DMS 273 treated with DMSO at 0.1 percent for 48 hours (cell line): ENCODE data around the gene ITK.
"Not testable (repeated sequence)": the region's sequence is repeated elsewhere in the genome, so short reads cannot be mapped to it uniquely, and the experiment has no call there.

Source experiments
- DNase-seq: peaks from one replicate; lab custom pipeline; 2025; lab: John Stamatoyannopoulos, UW

ITK gene

GRCh38 chr5:157168286-157168685 lies 12.4 kb upstream of the ITK start:
- DNase-seq: no peak

GRCh38 chr5:157172403-157172802 lies 8.2 kb upstream of the ITK start:
- no peak for DNase-seq

GRCh38 chr5:157175071-157175612 lies 5.5 kb upstream of the ITK start:
- no peak for DNase-seq

GRCh38 chr5:157177953-157178352 lies 2.7 kb upstream of the ITK start:
- DNase-seq: no peak

- DNase-seq: no peak
Observed at GRCh38 chr5:157178966-157179365, 1.7 kb upstream of the ITK start.

GRCh38 chr5:157182143-157182757 lies 1.6 kb downstream of the ITK start:
- DNase-seq: no peak

- no peak for DNase-seq
Observed at GRCh38 chr5:157184117-157184670, 3.6 kb downstream of the ITK start.

- DNase-seq: not testable (repeated sequence)
Observed at GRCh38 chr5:157185122-157185521, 4.5 kb downstream of the ITK start.

- no peak for DNase-seq
Observed at GRCh38 chr5:157186309-157187045, 5.8 kb downstream of the ITK start.

- no peak for DNase-seq
Observed at GRCh38 chr5:157187046-157187754, 6.6 kb downstream of the ITK start.

- no peak for DNase-seq
Observed at GRCh38 chr5:157188270-157188669, 7.6 kb downstream of the ITK start.

GRCh38 chr5:157189223-157189622 lies 8.6 kb downstream of the ITK start:
- DNase-seq: no peak

- DNase-seq: no peak
Observed at GRCh38 chr5:157193699-157194424, 13.2 kb downstream of the ITK start.

- DNase-seq: no peak
Observed at GRCh38 chr5:157196045-157196444, 15.4 kb downstream of the ITK start.

- DNase-seq: no peak
Observed at GRCh38 chr5:157197086-157197485, 16.4 kb downstream of the ITK start.

- DNase-seq: no peak
Observed at GRCh38 chr5:157198277-157198986, 17.8 kb downstream of the ITK start.

- DNase-seq: no peak
Observed at GRCh38 chr5:157201857-157202256, 21.2 kb downstream of the ITK start.

- no peak for DNase-seq
Observed at GRCh38 chr5:157203417-157203816, 22.8 kb downstream of the ITK start.

GRCh38 chr5:157204765-157205164 lies 24.1 kb downstream of the ITK start:
- no peak for DNase-seq

GRCh38 chr5:157205708-157206107 lies 25.1 kb downstream of the ITK start:
- no peak for DNase-seq

GRCh38 chr5:157210652-157211051 lies 30.0 kb downstream of the ITK start:
- DNase-seq: not testable (repeated sequence)
